Activated CD4-positive, CD25-positive, alpha-beta regulatory T cell (primary cell): Measurements from ENCODE around the gene ABCC6.
"Not testable (repeated sequence)": the region's sequence is repeated elsewhere in the genome, so short reads cannot be mapped to it uniquely, and the experiment has no call there.

Source experiments
- DNase-seq, 4 experiments: peaks; one replicate each; lab custom pipeline; 2025; lab: John Stamatoyannopoulos, UW

Gene ABCC6

DNA sequence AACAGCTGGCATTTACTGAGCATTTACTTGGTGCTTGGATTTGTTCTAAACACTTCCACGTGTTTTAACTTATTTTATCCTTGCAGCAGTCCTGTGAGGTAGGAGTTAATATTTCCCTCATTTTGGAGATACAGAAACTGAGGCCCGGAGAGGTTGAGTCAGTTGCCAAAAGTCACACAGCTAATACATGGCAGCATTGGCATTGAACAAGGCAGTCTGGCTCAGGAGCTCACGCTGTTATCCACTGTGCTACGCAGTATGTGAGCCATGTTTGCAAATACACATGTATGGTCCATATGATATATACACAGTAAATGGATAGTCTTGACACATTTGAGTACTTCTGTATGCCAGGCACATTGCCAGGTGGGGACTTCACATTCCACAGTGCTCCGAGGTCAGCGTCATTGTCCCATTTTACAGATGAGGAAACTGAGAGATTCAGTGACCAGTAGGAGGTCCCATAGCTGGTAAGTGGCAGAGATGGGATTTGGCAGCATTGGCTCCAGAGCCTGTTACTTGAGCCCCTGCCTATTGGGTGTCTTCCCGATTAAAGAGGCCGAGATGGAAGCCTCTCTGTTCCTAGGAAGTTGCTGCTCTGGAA lies 110.7 kb downstream of the ABCC6 start:
- no peak for DNase-seq

DNA sequence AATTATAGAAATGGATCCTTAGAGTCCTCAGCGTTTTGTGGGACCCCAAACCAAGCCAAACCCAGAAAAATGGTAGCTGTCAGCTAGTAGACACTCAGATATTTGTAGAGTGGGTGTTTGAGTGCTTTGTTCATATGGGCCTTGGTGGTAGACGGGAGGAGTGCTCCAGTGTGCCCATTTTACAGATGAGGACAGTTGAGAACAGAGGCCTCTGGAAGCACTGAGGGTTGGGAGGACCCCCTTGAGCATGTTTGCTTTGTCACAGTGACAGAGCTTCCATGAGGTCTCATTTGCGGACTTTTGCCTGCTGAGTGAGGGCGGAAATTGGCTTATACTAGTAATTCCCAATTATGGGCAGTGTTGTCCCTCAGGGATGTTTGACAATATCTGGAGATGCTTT lies 111.7 kb downstream of the ABCC6 start:
- no peak for DNase-seq

DNA sequence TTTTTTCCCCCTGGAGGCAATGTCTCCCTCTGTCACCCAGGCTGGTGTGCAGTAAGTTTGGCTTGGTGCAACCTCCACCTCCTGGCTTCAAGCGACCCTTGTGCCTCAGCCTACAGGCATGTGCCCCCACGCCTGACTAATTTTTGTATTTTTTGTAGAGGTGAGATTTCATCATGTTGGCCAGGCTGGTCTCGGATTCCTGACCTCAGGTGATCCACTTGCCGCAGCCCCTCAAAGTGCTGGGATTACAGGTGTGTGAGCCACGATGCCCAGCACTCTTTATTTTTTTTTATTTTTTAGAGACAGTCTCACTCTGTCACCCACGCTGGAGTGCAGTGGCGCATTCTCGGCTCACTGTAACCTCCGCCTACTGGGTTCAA lies 113.2 kb downstream of the ABCC6 start:
- DNase-seq = no peak

DNA sequence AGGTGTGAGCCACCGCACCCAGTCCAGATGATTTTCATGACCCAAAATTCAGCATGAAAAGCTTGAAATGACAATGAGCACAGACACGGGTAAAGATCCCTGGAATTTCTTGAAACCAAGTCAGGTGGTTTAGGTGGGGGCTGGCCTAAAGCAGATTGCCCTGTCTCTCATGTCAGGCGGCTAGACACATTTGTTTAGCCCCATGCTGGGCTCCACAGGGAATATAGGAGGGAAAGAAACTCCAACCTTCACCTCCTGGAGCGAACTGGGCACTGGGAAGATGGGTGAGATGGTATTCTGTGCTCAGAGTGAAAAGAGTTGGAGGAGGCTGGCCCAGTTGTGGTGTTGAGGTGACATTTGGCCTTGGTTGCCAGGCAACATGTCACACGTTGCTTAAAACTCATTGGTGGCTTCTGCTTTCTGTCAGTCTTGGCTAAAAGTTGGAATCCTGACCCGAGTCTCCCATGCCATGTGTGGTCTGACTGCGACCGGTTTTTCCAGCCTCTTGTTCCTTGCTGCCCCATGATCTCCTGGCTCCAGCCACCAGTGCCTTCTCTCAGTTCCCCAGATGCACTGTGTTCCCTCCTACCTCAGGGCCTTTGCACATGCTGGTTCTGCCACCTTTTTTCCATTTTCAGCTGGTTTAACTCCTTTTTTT lies 113.7 kb downstream of the ABCC6 start:
- no peak for DNase-seq

DNA sequence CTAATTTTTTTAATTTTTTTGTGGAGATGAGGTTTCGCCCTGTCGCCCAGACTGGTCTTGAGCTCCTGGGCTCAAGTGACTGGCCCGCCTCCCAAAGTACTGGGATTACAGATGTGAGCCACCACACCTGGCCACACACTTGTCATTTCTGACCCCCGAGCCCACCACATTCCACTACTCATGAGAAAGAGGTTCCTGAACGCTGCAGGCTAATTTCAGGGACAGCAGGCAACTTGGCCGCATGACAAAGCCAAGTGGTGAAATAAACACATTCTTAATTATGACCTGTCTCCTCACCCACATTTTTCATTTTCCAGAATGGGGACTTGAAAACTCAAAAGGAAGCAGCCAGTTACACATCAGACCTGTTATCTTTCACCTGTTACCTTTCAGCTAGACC lies 114.5 kb downstream of the ABCC6 start:
- no peak for DNase-seq

DNA sequence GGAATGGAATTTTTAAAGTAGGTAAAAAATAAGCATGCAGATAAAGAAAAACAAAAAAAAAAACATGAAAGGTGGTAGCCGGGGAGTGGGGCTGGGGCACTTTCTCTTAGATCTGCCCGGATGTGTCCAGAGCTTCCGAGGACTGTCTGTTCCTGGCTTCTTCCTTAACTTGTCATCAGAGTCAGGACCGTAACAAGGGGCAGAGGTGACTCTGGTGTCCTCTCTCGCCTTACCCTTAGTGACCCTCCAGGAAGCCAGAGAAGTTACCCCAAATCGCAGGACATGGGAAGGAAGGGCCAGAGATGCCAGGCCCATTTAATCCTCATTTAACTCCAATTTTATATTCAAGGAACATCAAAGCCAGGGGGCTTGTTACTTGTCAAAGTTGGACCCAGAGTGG lies 115.5 kb downstream of the ABCC6 start:
- DNase-seq = no peak

DNA sequence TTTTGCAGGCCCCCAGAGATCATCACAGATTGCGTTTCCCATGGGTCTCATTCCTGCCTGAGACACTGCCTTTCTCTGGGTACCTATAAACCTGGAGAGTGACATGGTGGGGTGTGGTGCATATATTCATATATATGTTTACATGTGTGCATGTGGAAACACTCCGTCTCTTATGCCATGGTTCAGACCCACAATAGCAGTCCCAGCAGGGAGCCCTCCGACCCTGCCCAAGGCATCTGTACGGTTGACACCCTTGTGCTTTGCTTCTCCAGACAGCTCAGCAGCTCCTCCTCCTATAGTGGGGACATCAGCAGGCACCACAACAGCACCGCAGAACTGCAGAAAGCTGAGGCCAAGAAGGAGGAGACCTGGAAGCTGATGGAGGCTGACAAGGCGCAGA lies 116.8 kb downstream of the ABCC6 start:
- no peak for DNase-seq

DNA sequence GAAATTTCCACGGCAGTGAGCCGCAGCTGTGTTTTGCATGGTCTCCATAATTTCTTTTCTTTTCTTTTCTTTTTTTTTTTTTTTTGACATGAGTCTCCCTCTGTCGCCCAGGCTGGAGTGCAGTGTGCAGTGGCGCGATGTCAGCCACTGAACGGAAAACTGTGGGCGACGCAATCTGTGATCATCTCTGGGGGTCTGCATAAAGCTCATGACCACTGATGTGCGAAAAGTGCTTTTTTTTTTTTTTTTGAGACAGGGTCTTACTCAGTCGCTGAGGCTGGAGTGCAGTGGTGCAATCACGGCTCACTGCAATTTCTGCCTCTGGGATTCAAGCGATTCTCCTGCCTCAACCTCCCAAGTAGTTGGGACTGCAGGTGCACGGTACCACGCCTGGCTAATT lies 117.6 kb downstream of the ABCC6 start:
- no peak for DNase-seq

DNA sequence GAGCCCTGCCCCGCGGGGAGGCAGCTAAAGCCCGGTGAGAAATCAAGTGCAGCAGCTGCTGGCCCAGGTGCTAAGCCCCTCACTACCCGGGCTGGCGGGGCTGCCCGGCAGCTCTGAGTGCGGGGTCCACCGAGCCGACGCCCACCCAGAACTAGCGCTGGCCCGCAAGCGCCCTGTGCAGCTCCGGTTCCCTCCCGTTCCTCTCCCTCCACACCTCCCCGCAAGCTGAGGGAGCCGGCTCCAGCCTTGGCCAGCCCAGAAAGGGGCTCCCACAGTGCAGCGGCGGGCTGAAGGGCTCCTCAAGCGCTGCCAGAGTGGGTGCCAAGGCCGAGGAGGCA lies 118.5 kb downstream of the ABCC6 start:
- DNase-seq = not testable (repeated sequence)

DNA sequence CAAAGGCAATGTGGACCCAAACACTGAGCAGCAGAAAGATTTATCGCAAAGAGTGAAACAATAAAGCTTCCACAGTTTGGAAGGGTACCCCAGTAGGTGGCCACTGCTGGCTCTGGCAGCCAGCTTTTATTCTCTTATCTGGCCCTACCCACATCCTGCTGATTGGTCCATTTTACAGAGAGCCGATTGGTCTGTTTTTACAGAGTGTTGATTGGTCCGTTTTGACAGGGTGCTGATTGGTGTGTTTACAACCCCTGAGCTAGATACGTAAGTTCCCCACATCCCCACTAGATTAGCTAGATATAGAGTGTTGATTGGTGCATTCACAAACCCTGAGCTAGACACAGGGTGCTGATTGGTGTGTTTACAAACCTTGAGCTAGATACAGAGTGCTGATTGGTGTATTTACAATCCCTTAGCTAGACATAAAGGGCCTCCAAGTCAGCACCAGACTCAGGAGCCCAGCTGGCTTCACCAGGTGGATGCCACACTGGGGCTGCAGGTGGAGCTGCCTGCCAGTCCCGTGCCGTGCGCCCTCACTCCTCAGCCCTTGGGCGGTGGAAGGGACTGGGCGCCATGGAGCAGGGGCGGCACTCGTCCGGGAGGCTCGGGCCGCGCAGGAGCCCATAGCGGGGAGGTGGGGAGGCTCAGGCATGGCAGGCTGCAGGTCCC lies 119.0 kb downstream of the ABCC6 start:
- not testable (repeated sequence) for DNase-seq

DNA sequence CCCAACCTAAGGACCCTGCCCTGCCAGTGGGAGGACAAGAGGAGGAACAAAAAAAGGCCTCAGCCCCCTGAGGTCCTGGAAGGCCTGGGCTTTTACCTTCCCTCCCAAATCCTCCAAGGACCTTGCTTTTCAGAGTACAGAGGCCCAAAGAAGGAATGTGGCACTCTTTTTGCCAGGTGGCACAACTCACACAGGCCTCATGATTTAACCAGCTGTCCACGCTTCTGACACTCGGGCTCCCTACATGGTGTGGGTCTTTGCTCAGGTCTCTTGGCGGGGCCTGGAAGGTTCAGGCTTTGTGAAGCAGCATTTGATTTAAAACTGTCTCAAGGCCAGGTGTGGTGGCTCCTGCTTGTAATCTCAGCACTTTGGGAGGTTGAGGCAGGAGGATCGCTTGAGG lies 120.6 kb downstream of the ABCC6 start:
- DNase-seq = no peak

DNA sequence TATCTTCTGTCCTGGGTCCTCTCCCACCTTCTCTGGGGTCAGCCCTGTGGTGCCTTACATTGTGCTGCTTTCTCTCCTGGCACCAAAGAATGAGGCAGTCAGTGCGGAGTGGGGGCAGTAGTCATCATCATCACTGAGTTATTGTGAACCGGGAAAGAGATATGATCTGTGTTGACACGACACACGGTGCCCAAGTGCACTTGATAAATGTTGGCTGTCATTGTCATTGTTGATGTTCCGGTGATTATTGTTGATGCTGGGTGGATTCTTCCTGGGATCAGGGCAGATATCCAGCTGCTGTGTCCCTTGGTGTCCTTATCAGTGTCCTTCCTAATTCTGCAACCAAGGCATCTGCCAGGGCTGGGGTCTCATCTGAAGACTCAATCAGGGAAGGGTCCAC lies 121.7 kb downstream of the ABCC6 start:
- DNase-seq = no peak

DNA sequence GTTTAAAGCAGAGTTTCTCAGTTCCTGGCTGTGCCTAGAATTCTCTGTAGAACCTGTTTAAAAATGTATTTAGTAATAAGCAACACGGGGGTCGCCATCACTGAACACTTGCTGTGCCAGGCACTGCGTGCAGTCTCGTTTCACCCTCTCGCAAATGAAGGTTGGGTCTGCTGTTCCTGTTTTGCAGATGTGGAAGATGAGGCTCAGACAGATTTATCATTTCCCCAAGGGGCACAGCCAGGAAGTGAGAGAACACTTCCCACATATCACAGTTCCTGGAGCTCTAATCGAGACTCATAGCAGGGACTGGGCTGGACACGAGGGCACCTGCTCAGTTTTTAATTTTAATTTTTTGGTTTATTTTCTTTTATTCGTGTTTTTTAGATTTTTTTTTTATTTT lies 122.7 kb downstream of the ABCC6 start:
- DNase-seq = no peak

DNA sequence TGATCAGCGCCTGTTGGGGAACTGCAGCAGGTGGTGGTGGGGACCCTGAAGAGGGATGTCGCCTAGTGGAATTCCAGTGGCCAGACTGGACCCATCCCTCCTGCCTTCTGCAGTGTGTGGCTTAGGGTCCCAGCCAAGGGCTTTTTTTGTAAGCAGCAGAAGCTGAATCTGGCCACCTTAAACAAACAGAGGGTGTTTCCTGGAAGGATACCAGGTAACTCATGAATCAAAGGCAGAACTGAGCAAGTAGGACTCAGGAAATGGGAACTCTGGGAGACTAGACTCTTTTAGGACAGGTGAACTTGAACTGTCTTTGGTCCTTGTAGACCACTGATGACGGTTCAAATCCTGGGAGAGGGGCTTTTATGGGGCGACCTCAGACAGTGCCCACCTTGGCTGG lies 124.0 kb downstream of the ABCC6 start:
- no peak for DNase-seq
